GM23248 (cell line): ENCODE data around the gene CCHCR1. TPM values are rescaled to one million over a fixed set of nuclear protein-coding genes. Genes with fewer than 3 reads are reported as not detected.

ENCODE experiments used
- DNase-seq: peaks from one replicate; pipeline ENCODE4 v3.0.0-alpha.2; 2015
- H2AFZ ChIP-seq: fragments of 200-600 bp; sonication (generic); 2 replicates; pipeline ENCODE4 v1.6.1; 2016; ENCODE audit warnings: antibody characterized with exemption
- H3F3A ChIP-seq: fragments of 200-600 bp; sonication (generic); 2 replicates; pipeline ENCODE4 v1.6.1; 2016; ENCODE audit warnings: mild to moderate bottlenecking, antibody characterized with exemption, mixed run types; ENCODE audit not compliant: insufficient read depth
- H3K27ac ChIP-seq: fragments of 200-600 bp; sonication (generic); 2 replicates; pipeline ENCODE4 v1.5.1; 2016; ENCODE audit warnings: mild to moderate bottlenecking
- H3K27me3 ChIP-seq: fragments of 200-600 bp; sonication (generic); replicated peaks from 2 replicates; pipeline ENCODE4 v1.6.1; 2016; ENCODE audit warnings: mild to moderate bottlenecking; ENCODE audit not compliant: insufficient read depth
- H3K36me3 ChIP-seq: fragments of 200-600 bp; sonication (generic); 2 replicates; pipeline ENCODE4 v1.6.1; 2016; ENCODE audit warnings: low read depth, mild to moderate bottlenecking
- H3K4me1 ChIP-seq: fragments of 200-600 bp; sonication (generic); 2 replicates; pipeline ENCODE4 v1.6.1; 2016; ENCODE audit warnings: mild to moderate bottlenecking; ENCODE audit not compliant: insufficient read depth
- H3K4me2 ChIP-seq: fragments of 200-600 bp; sonication (generic); one replicate; pipeline ENCODE4 v1.6.1; 2016; ENCODE audit warnings: mild to moderate bottlenecking; ENCODE audit not compliant: unreplicated experiment
- H3K4me3 ChIP-seq: fragments of 200-600 bp; sonication (generic); 2 replicates; pipeline ENCODE4 v1.5.1; 2016; ENCODE audit warnings: mild to moderate bottlenecking
- H3K79me2 ChIP-seq: fragments of 200-600 bp; sonication (generic); 2 replicates; pipeline ENCODE4 v1.6.1; 2016; ENCODE audit warnings: mild to moderate bottlenecking; ENCODE audit not compliant: insufficient read depth
- H3K9ac ChIP-seq: fragments of 200-600 bp; sonication (generic); 2 replicates; pipeline ENCODE4 v1.6.1; 2016; ENCODE audit warnings: mild to moderate bottlenecking
- H3K9me2 ChIP-seq: fragments of 200-600 bp; sonication (generic); 2 replicates; pipeline ENCODE4 v1.6.1; 2016; ENCODE audit warnings: mixed run types, mild to moderate bottlenecking, moderate library complexity; ENCODE audit not compliant: insufficient read depth
- H3K9me3 ChIP-seq: fragments of 200-600 bp; sonication (generic); one replicate; pipeline ENCODE4 v1.6.1; 2017; ENCODE audit warnings: low read depth
- H4K20me1 ChIP-seq: fragments of 200-600 bp; sonication (generic); 2 replicates; pipeline ENCODE4 v1.6.0; 2016; ENCODE audit not compliant: insufficient read depth
- EZH2 ChIP-seq: fragments of 200-600 bp; sonication (generic); IDR thresholded peaks from 2 replicates; pipeline ENCODE4 v1.6.1; 2018; ENCODE audit warnings: antibody characterized with exemption, mild to moderate bottlenecking; ENCODE audit not compliant: insufficient read depth, poor library complexity, severe bottlenecking
- EZH2phosphoT487 ChIP-seq: fragments of 200-600 bp; sonication (generic); IDR thresholded peaks from 2 replicates; pipeline ENCODE4 v1.6.1; 2018; ENCODE audit warnings: antibody characterized with exemption, moderate library complexity, mild to moderate bottlenecking, low read depth; ENCODE audit not compliant: insufficient read depth
- WGBS, 2 experiments: methylation state at CpG; one replicate each; pipeline ENCODE4 v1.1.6; 2015 to 2017; ENCODE audit warnings: low lambda C conversion rate in 2 of 2, low coverage in 1 of 2; ENCODE audit errors: missing lambda C conversion rate in 2 of 2; 5-methylcytosine and 5-hydroxymethylcytosine counted together
- in situ Hi-C: fragments of 300-500 bp; cut with MboI; formaldehyde crosslinking; loops from 2 replicates; pipeline ENCODE4 v1.15.0; 2020
- polyA plus RNA-seq: library from polyadenylated mRNA; unstranded; fragments of >200 nt; fragmentation: Nextera tagmentation; extraction: Ambion mirVana; gene quantifications from 2 replicates; pipeline ENCODE4 v1.2.1, GENCODE V29; 2016
- total RNA-seq: library from RNA; depleted of rRNA; stranded (reverse); fragments of >200 nt; shearing (Covaris generic); gene quantifications from 2 replicates; pipeline ENCODE4 v1.2.3, GENCODE V29; 2014

The CCHCR1 gene
- total and polyA plus RNA-seq, 2 experiments from 2014 or later = 13.2 to 13.5 TPM

DNA sequence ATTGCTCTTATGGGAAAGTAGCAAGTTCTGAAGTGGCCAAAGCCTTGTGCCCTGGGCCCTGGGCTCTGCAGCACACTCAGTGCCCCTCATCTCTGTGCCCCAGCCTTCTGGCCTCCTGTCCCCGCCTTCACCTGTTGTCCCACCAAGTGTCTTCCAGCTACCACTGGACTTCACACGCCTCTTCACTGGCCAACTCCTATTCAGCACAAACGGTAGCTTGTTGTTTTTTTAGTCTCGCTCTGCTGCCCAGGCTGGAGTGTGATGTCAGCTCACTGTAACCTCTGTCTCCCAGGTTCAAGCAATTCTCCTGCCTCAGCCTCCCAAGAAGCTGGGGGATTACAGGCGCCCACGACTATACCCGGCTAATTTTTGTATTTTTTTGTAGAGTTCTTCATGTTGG, 4.8 kb downstream of the CCHCR1 start:
- in situ Hi-C loops = no loop called here
- 80 to 84% methylated on average over 7 of the region's 7 CpGs for WGBS, 2 experiments
- H3K9me2 ChIP-seq = no peaks in the 10 kb centered on the region
- no peaks in the 10 kb centered on the region for H3K79me2 ChIP-seq
- H3K36me3 ChIP-seq = no peaks in the 10 kb centered on the region
- no peaks in the 10 kb centered on the region for H3K4me1 ChIP-seq
- no peaks in the 10 kb centered on the region for H3K9me3 ChIP-seq
- H3K27ac ChIP-seq = no peak overlapping the region
- no peak overlapping the region for H3K9ac ChIP-seq
- H3K4me3 ChIP-seq = no peak overlapping the region
- DNase-seq = no peak
- no peaks in the 10 kb centered on the region for H4K20me1 ChIP-seq
- no peak for TF ChIP-seq EZH2
- TF ChIP-seq EZH2phosphoT487 = no peak
- H2AFZ ChIP-seq = no peak overlapping the region
- H3K4me2 ChIP-seq = no peak overlapping the region
- H3K27me3 ChIP-seq = no peaks in the 10 kb centered on the region
- H3F3A ChIP-seq = no peaks in the 10 kb centered on the region

DNA sequence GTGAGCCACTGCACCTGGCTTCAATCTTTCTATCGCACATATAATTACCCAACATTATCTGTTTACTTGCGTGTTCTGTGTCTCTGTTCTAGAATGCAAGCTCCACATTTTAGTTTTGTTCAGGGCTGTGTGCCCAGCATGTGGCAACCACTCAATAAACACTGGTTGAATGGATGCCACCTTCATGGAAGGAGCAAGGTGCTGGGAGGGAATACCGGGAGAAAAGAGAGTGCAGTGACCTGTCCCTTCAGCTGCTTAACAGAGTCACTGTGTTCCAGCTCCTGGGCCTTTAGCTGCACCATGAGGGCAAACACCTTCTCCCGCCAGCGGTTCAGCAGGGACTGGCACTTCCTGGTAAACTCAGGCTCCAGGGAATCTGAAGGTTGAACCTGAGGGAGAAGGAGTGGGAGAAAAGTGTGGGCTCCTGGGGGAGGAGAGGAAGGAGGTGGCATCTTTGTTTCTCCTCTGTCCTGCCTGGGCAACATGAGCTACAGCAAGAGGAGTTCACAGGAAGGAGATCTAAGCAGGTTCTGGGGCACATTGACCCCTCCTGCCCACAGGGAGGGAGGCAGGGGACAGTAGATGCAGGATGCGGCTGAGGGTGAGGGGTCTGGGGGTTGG, 7.7 kb downstream of the CCHCR1 start:
- Histone ChIP-seq H4K20me1 (no peaks in the 10 kb centered on the region), H3K27ac (no peak overlapping the region), H2AFZ (no peak overlapping the region), H3K4me1 (no peaks in the 10 kb centered on the region), H3F3A (no peaks in the 10 kb centered on the region), H3K79me2 (no peaks in the 10 kb centered on the region), H3K36me3 (no peaks in the 10 kb centered on the region), H3K27me3 (no peaks in the 10 kb centered on the region), H3K9me3 (no peaks in the 10 kb centered on the region), H3K4me3 (no peak overlapping the region), H3K9ac (no peak overlapping the region), H3K9me2 (no peaks in the 10 kb centered on the region), H3K4me2 (no peak overlapping the region)
- TF ChIP-seq EZH2 = no peak
- TF ChIP-seq EZH2phosphoT487 = no peak
- no peak for DNase-seq
- WGBS, 2 experiments = 99 to 100% methylated on average over 6 of the region's 6 CpGs
- in situ Hi-C loops = no loop called here

DNA sequence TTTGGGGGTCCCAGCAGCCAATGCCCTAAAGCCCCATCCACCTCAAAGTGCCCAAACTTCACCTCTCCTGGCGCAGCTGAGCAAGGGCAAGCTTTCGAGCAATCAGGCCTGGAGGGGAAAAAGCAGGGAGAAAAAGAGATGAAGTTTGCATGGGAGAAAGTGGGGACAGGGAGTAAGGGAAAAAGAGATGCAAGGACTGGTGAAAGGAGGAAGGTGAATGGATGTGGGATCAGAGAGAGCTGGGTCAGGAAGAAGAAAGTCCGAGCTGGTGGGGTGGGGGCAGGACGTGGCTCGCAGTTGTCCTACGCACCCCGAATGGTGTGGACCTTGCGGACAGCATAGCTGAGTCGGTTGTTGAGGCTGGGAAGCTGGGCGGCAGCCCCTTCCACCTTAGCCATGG, 12.2 kb downstream of the CCHCR1 start:
- Histone ChIP-seq H3K9me3 (no peaks in the 10 kb centered on the region), H3K9me2 (no peaks in the 10 kb centered on the region), H3K4me1 (peaks cover 12% of the 10 kb centered on the region), H3K79me2 (no peaks in the 10 kb centered on the region), H3K36me3 (no peaks in the 10 kb centered on the region), H3K4me3 (no peak overlapping the region), H2AFZ (no peak overlapping the region), H3F3A (no peaks in the 10 kb centered on the region), H3K27me3 (no peaks in the 10 kb centered on the region), H3K27ac (no peak overlapping the region), H3K9ac (no peak overlapping the region), H3K4me2 (no peak overlapping the region), H4K20me1 (no peaks in the 10 kb centered on the region)
- in situ Hi-C loops = no loop called here
- no peak for DNase-seq
- 96 to 98% methylated on average over 10 of the region's 10 CpGs for WGBS, 2 experiments
- TF ChIP-seq EZH2 = no peak
- no peak for TF ChIP-seq EZH2phosphoT487

DNA sequence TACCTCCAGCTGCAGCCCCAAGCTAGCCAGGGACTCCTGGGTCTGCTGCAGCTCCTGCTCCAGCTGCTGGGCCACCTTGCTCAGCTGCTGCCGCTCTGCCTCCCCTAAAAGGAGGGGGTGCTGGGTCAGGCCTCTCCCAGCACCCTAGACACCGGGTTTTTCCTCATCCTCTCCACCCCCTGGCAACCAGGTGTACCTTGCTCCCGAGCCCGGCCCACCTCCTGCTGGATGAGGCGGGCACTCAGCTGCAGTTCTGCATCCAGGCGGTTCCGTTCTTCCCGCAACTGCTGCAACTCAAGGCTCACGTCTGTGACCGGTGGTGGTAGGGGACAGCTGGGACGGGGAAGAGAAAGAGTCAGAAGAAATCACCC, 12.6 kb downstream of the CCHCR1 start:
- H3F3A ChIP-seq = no peaks in the 10 kb centered on the region
- H3K36me3 ChIP-seq = no peaks in the 10 kb centered on the region
- peaks cover 12% of the 10 kb centered on the region for H3K4me1 ChIP-seq
- H3K27ac ChIP-seq = no peak overlapping the region
- H3K9ac ChIP-seq = no peak overlapping the region
- TF ChIP-seq EZH2phosphoT487 (no peak), EZH2 (no peak)
- in situ Hi-C loops = no loop called here
- H3K9me2 ChIP-seq = no peaks in the 10 kb centered on the region
- no peaks in the 10 kb centered on the region for H4K20me1 ChIP-seq
- DNase-seq = no peak
- H3K9me3 ChIP-seq = no peaks in the 10 kb centered on the region
- WGBS, 2 experiments = 80 to 83% methylated on average over 10 to 11 of the region's 11 CpGs
- H3K27me3 ChIP-seq = no peaks in the 10 kb centered on the region
- no peak overlapping the region for H3K4me2 ChIP-seq
- H2AFZ ChIP-seq = no peak overlapping the region
- H3K4me3 ChIP-seq = no peak overlapping the region
- H3K79me2 ChIP-seq = no peaks in the 10 kb centered on the region
